Renal cortical epithelial cell (primary cell): ENCODE results near the gene NRSN2. TPM values are rescaled to one million over a fixed set of nuclear protein-coding genes. Genes with fewer than 3 reads are reported as not detected.
"Not testable (repeated sequence)": the region's sequence is repeated elsewhere in the genome, so short reads cannot be mapped to it uniquely, and the experiment has no call there.

Experiments used
- DNase-seq: peaks from one replicate; pipeline ENCODE4 v3.0.0-alpha.2; 2011; ENCODE audit warnings: low read depth
- total RNA-seq: library from RNA; depleted of rRNA; stranded (reverse); fragments of >200 nt; gene quantifications from 2 replicates; pipeline ENCODE4 v1.2.3, GENCODE V29; 2014

The NRSN2 gene
- total RNA-seq, 1 donor from 2014 or later, result 77.9 TPM

DNA sequence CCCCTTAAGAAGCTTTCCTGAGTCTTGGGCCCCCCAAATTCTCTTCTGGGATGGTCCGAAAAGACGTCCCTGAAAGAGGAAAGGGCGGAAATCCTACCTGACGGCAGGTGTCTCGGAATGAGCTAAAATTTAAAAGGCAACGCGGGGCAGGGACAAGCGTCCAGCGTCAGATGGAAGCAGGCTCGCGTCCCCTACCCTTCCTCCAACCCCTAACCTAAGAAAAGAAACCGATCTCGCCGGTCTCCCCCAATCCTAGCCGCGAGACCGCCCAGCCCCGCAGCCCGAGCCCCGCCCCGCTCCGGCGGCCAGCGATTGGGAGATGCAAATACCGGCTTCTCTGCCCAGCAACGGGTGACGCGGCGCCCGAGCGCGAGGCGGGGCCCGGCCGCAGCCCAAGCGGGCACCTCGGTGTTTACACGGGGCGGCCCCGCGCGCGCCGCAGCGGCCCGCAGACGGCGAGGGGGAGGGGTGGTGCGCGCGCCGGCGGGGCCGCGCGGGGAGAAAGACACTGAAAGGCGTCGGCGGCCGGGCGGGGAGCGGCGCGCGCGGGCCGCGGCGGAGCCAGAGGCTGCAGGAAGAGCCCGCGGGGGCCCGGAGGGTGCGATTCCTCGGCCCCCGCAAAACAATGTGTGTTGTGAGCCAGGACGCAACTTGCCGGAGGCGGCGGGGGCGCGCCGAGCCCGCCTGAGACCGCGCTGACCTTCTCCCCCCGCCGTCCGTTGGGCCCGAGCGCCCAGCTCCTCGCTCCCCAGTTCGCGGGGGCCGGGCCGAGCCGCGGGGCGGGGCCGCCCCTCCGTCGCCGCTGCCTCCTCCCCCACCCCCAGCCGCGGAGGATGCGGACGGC is 21.6 kb upstream of the NRSN2 start, which contains the start of gene SOX12:
Gene SOX12, plus strand, starts transcription at position 508 of the 844 bp plus-strand sequence. CDS start 373 bp downstream, outside the sequence.
- DNase-seq, result peak; percentile 71

DNA sequence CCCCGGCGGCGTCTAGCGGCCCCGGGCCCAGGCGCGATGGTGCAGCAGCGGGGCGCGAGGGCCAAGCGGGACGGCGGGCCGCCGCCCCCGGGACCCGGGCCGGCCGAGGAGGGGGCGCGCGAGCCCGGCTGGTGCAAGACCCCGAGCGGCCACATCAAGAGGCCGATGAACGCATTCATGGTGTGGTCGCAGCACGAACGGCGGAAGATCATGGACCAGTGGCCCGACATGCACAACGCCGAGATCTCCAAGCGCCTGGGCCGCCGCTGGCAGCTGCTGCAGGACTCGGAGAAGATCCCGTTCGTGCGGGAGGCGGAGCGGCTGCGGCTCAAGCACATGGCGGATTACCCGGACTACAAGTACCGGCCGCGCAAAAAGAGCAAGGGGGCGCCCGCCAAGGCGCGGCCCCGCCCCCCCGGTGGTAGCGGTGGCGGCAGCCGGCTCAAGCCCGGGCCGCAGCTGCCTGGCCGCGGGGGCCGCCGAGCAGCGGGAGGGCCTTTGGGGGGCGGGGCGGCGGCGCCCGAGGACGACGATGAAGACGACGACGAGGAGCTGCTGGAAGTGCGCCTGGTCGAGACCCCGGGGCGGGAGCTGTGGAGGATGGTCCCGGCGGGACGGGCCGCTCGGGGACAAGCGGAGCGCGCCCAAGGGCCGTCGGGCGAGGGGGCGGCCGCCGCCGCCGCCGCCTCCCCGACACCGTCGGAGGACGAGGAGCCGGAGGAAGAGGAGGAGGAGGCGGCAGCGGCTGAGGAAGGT is 20.8 kb upstream of the NRSN2 start:
- DNase-seq, result peak; percentile 45

DNA sequence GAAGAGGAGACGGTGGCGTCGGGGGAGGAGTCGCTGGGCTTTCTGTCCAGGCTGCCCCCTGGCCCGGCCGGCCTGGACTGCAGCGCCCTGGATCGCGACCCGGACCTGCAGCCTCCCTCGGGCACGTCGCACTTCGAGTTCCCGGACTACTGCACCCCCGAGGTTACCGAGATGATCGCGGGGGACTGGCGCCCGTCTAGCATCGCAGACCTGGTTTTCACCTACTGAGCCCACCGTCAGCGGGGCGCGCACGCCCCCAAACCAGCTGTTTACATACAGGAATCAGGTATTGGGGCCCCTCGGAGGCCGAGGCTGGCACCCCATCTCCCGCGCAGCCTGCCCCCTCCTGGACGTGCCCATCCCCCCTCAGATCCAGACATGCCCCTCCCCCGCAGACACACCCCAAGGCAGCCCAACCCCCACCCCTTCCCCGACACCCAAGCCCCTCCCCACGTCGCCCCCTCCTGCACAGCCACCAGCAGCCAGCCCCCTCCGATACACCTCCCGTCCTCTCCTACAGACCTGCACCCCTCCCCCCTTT is 20.2 kb upstream of the NRSN2 start:
- DNase-seq, result no peak

DNA sequence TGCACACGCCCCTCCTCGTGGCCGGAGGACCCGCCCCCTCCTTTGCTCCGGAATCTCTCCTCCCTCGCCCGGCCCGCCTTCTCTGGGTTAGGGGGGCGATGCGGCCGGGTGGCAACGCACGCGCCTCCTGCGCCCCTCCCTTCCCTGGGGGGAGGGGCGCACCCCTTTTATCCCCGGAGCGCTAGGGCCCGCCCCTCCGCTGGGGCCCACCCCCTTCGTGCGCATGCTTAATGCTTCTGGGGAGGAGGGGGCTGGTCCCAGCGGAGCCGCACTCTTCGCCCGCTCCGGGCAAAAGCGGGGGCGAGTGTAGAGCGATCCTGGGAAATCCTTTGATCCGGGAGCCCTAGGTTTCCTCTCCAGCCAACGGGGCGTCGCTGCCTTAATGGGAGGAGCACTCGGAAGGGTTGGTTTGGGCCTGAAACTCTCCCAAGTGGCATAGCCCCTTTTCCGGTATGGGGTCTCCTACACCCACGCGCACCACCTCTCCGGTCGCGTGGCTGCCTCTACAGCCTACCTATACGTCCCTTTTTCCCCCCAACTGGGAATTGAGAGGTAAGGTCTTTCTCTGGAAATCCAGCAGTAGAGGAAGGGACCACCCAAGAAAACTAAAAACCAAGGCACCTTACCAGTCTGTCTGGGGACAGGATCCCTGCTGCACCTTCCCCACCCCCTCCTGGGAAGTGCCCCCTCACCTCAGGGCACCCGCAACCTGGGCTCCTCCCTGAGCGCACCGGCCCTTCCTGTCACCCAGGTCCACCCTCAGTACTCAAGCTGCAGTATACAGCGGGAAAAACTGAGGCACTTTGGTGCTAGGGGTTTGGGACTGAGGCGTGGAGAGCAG is 19.5 kb upstream of the NRSN2 start:
- peak; percentile 79 for DNase-seq

- no peak for DNase-seq
These were observed 18.6 kb upstream of the NRSN2 start for GRCh38 chr20:328027-328974.

DNA sequence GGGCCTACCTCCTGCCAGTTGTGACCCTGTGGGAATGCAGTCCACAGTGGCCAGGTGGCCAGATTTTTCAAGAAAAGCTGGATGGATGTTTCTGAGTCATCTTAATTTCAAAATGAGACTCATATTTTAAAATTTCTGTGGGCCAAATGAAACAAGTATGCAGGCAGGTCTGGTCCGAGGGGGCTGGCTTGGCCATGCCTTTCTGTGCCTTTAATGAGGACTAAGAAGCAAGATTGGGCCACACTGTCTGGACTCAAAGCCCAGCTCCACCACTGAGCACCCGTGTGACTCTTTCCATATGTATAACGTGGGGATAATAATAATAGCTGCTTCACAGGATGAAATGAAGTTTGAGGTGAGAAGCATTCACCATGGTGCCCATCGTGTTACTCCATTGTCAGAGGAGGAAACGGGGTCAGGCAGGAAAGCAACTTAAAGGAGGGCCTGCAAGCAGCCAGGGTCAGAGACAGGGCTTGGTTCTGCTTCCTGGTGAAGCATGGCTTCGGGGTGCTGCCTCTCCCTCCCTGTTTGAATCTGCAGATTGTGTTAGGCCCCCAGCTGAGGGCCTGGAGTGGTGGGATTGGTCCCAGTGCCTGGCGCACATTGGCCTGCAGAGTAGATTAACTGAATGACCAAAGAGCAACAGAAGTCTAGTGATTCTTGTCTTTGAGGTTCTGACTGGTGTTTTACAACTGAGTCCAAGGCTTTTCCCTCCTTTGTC is 17.8 kb upstream of the NRSN2 start:
- DNase-seq, result no peak

DNA sequence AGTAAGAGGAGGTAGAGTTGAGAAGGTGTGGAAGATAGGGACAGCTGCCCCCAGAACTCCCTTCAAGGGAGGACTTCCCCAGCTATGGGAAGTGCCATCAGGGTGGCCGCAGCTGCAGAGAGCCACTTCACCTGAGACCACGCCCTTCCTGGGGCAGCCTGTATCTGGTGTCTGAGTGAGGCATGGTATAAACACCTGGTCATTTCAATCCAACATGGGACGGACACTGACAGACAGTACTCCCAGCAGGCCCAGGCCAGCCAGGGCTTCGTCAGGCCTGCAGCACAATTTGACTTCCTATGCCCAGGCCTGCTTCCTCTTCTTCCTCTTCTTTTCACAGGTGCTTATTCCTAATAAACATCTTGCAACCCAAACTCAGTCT is 17.1 kb upstream of the NRSN2 start:
- no peak for DNase-seq

- peak; percentile 54 for DNase-seq
These were observed 16.4 kb upstream of the NRSN2 start for GRCh38 chr20:330233-331149.

DNA sequence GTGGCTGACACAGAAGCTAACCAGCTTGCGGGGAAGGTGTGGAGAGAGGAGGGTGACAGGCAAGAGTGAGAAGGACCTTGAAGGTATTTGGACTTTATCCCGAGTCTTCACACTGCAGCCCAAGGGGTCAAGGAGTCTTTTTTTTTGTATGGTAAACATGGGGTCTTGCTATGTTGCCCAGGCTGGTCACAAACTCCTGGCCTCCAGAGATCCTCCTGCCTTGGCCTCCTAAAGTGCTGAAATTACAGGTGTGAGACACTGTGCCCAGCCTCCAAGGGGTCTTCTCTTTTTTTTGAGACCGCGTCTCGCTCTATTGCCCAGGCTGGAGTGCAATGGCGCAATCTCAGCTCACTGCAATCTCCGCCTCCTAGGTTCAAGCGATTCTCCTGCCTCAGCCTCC is 12.3 kb upstream of the NRSN2 start:
- DNase-seq, result no peak

- DNase-seq, result not testable (repeated sequence)
These were observed 10.9 kb upstream of the NRSN2 start for GRCh38 chr20:336040-336439.

GRCh38 chr20:341682-342081 is 5.2 kb upstream of the NRSN2 start:
- DNase-seq, result peak; percentile 90

GRCh38 chr20:343107-343506 is 3.8 kb upstream of the NRSN2 start:
- DNase-seq, result no peak

- DNase-seq, result no peak
These were observed 775 bp upstream of the NRSN2 start for GRCh38 chr20:346033-346639.

DNA sequence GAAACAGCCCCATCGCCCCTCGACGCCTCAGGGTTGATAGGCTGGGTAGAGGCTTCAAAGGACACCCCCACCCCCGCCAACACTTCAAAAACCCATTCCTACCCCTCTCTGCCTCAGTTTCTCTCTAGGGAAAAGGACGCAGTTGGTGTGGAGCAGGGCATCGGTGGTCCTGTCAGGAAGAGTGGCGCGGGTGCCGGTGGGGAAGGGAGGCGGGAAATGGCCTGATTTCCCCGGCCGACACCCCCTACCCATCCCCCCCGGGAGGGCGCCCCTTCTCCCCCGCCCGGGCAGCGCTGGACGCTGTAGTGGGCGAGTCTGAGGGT is 367 bp downstream of the NRSN2 start:
- DNase-seq, result no peak

- DNase-seq, result peak; percentile 78
These were observed 951 bp downstream of the NRSN2 start for GRCh38 chr20:347640-348484.

DNA sequence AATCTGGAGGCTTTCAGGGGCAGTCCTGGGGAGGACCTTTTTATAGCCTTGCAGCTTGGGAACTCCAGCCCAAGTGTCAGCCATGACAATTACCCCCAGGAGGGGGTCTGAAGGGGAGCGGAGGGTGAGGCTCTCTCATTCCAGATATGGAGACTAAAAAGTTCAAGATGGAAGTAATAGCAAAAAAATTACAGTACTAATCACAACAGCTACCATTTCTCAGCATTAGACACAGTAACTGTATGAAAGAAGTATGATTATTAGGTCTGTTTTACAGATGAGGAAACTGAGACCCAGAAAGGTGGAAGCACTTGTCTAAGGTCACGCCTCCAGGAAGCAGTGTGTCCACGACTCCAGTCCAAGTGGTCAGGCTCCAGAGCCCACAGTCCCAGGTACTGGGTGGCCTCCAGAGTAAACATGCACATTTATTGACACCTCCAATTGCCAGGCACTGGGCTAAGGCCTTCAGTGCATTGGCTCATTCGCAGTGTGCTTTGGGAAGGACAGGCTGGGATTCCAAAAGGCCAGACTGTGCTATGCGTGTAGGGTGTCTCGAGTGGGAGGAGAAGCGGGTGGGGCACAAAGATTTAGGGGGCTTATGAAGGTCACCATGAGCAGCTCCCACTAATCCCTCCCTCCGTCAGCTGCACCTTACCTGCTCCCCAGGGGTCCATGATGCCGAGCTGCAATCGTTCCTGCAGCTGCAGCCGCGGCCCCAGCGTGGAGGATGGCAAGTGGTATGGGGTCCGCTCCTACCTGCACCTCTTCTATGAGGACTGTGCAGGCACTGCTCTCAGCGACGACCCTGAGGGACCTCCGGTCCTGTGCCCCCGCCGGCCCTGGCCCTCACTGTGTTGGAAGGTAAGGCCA is 2.3 kb downstream of the NRSN2 start:
- no peak for DNase-seq

DNA sequence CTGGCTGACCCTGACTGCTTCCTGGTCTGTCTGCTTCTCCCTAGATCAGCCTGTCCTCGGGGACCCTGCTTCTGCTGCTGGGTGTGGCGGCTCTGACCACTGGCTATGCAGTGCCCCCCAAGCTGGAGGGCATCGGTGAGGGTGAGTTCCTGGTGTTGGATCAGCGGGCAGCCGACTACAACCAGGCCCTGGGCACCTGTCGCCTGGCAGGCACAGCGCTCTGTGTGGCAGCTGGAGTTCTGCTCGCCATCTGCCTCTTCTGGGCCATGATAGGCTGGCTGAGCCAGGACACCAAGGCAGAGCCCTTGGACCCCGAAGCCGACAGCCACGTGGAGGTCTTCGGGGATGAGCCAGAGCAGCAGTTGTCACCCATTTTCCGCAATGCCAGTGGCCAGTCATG is 6.3 kb downstream of the NRSN2 start:
- no peak for DNase-seq
